Adrenal gland (tissue), 12 donors: ENCODE results near the gene AMPD3. TPM values are rescaled to one million over a fixed set of nuclear protein-coding genes. Genes with fewer than 3 reads are reported as not detected.

Experiments used
- DNase-seq, 7 donors: peaks; one replicate each; pipeline ENCODE4 v3.0.0-alpha.2; 2019 to 2020
- H3K27ac ChIP-seq, 5 donors: fragments of 200-600 bp; sonication (generic) in 4 of 5; 1 replicate in 3 of 5; 2 replicates in 2 of 5; pipeline versions ENCODE4 v1.5.1 to v1.8.0; 2016 to 2020; ENCODE audit warnings: mild to moderate bottlenecking in 1 of 5
- H3K27me3 ChIP-seq: fragments of 200-600 bp; 2 replicates; pipeline ENCODE4 v1.8.0; 2021
- H3K36me3 ChIP-seq, 2 donors: fragments of 200-600 bp; replicated peaks in 1 of 2; 1 replicate in 1 of 2; 2 replicates in 1 of 2; pipeline versions ENCODE4 v1.5.1 to v1.8.0; 2018 to 2022
- H3K4me1 ChIP-seq, 2 donors: fragments of 200-600 bp; replicated peaks in 1 of 2; 1 replicate in 1 of 2; 2 replicates in 1 of 2; pipeline versions ENCODE4 v1.5.1 to v1.8.0; 2018 to 2021
- H3K4me3 ChIP-seq, 4 donors: fragments of 200-600 bp; sonication (generic) in 3 of 4; one replicate each; pipeline ENCODE4 v1.5.1; 2016 to 2018
- H3K9me3 ChIP-seq, 3 donors: fragments of 200-600 bp; sonication (generic) in 1 of 3; replicated peaks in 1 of 3; 1 replicate in 2 of 3; 2 replicates in 1 of 3; pipeline versions ENCODE4 v1.5.1 to v1.8.0; 2016 to 2021
- POLR2A ChIP-seq, 2 donors: fragments of 450-650 bp; IDR thresholded peaks; one replicate each; pipeline ENCODE4 v1.6.1; 2017; ENCODE audit warnings: antibody characterized with exemption in 2 of 2, mild to moderate bottlenecking in 2 of 2, moderate library complexity in 1 of 2
- WGBS, 4 donors: extraction: QIAGEN DNeasy Blood & Tissue Kit in 2 of 4; methylation state at CpG; one replicate each; pipeline versions ENCODE4 v1.1.5 to v1.1.7; 2013 to 2017; 5-methylcytosine and 5-hydroxymethylcytosine counted together
- intact Hi-C, 2 donors: fragments of 100-400 bp; cut with DNase I; formaldehyde crosslinking; loops; one replicate each; pipeline versions ENCODE4 v1.14.1 to v1.15.0; 2022 to 2023
- polyA plus RNA-seq, 3 donors: library from polyadenylated mRNA; stranded (reverse); fragments of 200-250 nt in 2 of 3; fragments of 350-450 nt in 1 of 3; fragmentation: Illumina TruSeq in 1 of 3; extraction: RNeasy Lipid Tissue Mini Kit (QIAGEN cat#74804) in 1 of 3; gene quantifications; one replicate each; pipeline ENCODE4 v1.2.3, GENCODE V29; 2013 to 2014
- total RNA-seq, 9 donors: library from RNA; depleted of rRNA in 4 of 9; stranded (reverse); fragments of >200 nt in 4 of 9; fragments of 120-200 nt in 1 of 9; fragmentation: NEBNext Ultra II Directional in 1 of 9; extraction: Animal tissue kit (Norgen Biotek cat#: 25700) in 1 of 9; gene quantifications; one replicate each; pipeline versions ENCODE4 v1.1.0 to v1.2.4, GENCODE V29; 2013 to 2023
- TF ChIP-seq, protein P1 (sequence below), 6 experiments: fragments of 450-650 bp in 4 of 6; fragments of 200-600 bp in 2 of 6; sonication (generic) in 1 of 6; IDR thresholded peaks; 1 replicate in 5 of 6; 2 replicates in 1 of 6; pipeline versions ENCODE4 v1.5.1 to v1.8.0; 2016 to 2021; ENCODE audit warnings: antibody characterized with exemption in 6 of 6, mild to moderate bottlenecking in 2 of 6, moderate library complexity in 1 of 6
- donor health status: healthy with polysubstance abuse.
- donor health status: Bipolar disorder and iron deficiency.
- donor health status: DM: yes; HTN: yes; CAD: no.
- donor health status: DM: no; HTN: no; CAD: no.
- donor health status: DM: no; HTN: no; CAD: no.
- donor health status: DM: yes; HTN: yes; CAD: no.

Gene AMPD3
- total and polyA plus RNA-seq, 12 donors: 16.5 to 64.1 (median 42.9) TPM

DNA sequence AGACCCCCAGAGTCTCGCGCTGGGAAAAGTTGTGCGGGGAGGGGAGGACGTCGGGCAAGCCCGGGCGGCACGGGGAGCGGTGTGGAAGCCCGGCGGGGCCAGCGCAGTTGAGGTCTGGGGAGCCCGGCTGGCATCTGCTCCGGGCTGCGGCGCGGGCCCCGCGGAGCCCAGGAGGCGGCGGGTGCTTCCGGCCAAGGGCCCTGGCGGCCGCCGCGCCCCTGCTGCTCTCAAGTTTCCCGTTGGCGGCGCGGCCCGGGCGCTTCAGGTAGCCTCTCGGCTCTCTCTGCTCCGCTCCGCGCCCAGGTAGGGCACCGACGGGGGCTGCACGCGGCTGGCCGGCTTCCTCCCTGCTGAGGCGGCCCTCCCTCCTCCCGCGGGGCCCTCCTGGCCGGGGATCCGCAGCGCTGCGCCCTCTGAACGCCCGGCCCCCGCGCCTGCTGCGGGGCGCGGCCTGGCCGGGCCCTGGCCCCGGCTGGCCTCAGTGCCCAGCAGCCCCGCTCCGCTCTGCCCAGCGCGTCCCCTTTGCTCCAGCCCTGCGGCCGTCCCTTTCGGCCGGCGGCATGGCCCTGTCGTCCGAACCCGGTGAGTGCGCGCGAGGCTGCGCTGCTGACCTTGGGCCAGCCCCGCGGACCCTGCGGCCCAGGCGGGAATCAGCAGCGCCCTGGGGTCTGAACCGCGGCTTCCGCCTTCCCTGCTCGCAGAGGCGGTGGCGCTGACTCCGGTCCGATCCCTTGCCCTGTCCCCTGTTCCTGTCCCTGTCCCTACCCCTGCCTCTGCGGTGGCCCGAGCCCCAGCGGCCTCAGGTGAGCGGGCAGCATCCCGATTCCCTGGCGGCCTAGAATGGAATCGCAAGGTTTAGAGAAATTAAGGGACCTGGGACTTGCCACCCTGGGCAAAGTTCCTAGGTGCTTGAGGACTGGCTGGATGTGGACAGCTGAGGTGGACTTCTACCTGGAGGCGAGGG, 4.3 kb upstream of the AMPD3 start:
- no peaks in the 10 kb centered on the region for H3K36me3 ChIP-seq
- TF ChIP-seq, protein P1, sequence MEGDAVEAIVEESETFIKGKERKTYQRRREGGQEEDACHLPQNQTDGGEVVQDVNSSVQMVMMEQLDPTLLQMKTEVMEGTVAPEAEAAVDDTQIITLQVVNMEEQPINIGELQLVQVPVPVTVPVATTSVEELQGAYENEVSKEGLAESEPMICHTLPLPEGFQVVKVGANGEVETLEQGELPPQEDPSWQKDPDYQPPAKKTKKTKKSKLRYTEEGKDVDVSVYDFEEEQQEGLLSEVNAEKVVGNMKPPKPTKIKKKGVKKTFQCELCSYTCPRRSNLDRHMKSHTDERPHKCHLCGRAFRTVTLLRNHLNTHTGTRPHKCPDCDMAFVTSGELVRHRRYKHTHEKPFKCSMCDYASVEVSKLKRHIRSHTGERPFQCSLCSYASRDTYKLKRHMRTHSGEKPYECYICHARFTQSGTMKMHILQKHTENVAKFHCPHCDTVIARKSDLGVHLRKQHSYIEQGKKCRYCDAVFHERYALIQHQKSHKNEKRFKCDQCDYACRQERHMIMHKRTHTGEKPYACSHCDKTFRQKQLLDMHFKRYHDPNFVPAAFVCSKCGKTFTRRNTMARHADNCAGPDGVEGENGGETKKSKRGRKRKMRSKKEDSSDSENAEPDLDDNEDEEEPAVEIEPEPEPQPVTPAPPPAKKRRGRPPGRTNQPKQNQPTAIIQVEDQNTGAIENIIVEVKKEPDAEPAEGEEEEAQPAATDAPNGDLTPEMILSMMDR (IDR thresholded peaks at IDR 0.05): peak; percentile 41 to 80 (median 64)
- peak in 1 of 2 donors; percentile 56 for TF ChIP-seq POLR2A (IDR thresholded peaks at IDR 0.05)
- no peaks in the 10 kb centered on the region for H3K9me3 ChIP-seq
- H3K27ac ChIP-seq: peak overlapping the region; percentile 50 to 93 (median 92)
- WGBS, 4 donors: 5 to 25% (median 8%) methylated on average over 28 to 93 of the region's 94 CpGs
- H3K4me3 ChIP-seq: peak overlapping the region in 3 of 4 donors; percentile 8 to 72 (median 52)
- no peaks in the 10 kb centered on the region for H3K27me3 ChIP-seq
- H3K4me1 ChIP-seq: peaks cover 16 to 29% of the 10 kb centered on the region in 2 donors
- DNase-seq: peak; percentile 58 to 82 (median 64)
- intact Hi-C loops: no loop called here

DNA sequence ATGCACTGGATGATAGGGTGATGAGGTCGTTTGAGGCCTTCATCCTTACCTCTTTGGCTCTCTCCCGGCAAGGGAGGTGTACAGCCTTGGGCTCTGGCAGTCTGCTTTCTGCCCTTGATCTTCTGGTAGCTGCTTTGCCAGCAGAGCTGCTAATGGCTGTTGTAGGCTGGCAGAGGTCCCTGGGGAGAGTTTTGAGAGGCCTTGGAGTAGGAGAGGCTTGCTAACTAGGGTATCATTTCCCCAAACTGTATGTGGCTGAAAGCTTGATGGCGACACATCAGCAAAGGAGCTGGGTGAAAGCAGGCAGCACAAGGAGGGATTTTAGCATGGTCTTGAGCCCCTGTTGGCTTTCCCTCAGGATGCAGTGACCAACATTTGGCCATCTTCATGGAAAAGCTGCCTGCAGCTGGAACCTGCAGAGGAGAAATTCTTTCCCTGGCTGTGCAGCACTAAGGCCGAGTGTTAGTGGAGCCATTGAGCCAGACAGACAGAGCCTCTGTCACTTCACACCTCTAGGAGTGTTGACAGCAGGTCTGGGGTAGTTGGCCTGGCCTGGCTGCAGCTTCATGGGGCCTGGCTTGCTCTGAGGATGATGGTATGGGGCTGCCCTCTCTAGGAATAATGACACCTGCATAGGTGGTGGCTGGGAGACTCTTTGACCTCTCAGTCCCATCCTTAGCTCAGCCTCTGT, 3.5 kb upstream of the AMPD3 start:
- no peaks in the 10 kb centered on the region for H3K36me3 ChIP-seq
- peak overlapping the region in 1 of 4 donors; percentile 72 for H3K4me3 ChIP-seq
- TF ChIP-seq POLR2A (IDR thresholded peaks at IDR 0.05): no peak
- TF ChIP-seq, protein P1 (IDR thresholded peaks at IDR 0.05): no peak
- DNase-seq: peak in 5 of 7 donors; percentile 42 to 71 (median 55)
- intact Hi-C loops: no loop called here
- peak overlapping the region; percentile 50 to 93 (median 92) for H3K27ac ChIP-seq
- 28 to 100% (median 53%) methylated on average over 1 to 4 of the region's 4 CpGs for WGBS, 4 donors
- peaks cover 16 to 37% of the 10 kb centered on the region in 2 donors for H3K4me1 ChIP-seq
- no peaks in the 10 kb centered on the region for H3K27me3 ChIP-seq
- H3K9me3 ChIP-seq: no peaks in the 10 kb centered on the region

DNA sequence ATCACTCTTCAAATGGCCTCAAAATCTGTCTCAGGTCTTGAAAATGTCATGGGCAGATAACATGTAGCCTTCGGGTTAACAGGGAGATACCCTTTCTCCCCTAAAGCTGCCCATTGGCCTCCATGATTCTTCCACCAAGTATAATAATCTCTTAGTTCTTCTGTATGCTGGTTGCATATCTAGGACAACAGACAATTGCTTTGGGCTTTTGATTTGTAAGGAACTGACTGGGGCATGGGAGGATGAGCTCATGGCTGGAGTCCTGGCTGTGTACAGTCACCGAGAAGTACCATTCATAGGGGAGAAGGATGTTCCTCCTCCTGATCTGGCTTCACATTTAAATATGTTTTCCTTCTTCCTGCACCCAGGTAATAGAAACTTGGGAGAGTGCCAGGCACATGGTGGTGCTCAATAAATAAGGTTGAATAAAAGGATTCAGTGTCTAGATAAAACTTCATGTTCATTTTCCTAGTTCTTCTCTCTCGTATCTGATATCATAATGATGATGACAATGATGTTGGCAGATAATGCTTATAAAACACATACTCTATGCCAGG, 2.8 kb upstream of the AMPD3 start:
- no peak for DNase-seq
- intact Hi-C loops: no loop called here

More for the DNA sequence above, 2.8 kb upstream of the AMPD3 start:
- Histone ChIP-seq H3K27me3 (no peaks in the 10 kb centered on the region), H3K36me3 (no peaks in the 10 kb centered on the region), H3K4me3 (no peak overlapping the region), H3K27ac (peak overlapping the region in 3 of 5 donors; percentile 13 to 92 (median 92)), H3K9me3 (no peaks in the 10 kb centered on the region), H3K4me1 (peaks cover 16 to 44% of the 10 kb centered on the region in 2 donors)
- WGBS, 4 donors: 66 to 81% (median 67%) methylated on average over 3 of the region's 3 CpGs
- TF ChIP-seq, protein P1 (IDR thresholded peaks at IDR 0.05): no peak
- no peak for TF ChIP-seq POLR2A (IDR thresholded peaks at IDR 0.05)
